Retinal pigment epithelial cell (primary cell): Measurements from ENCODE around the gene PPP1R14C.

ENCODE experiments used
- DNase-seq: peaks from one replicate; pipeline ENCODE4 v3.0.0-alpha.2; 2010; ENCODE audit warnings: low read depth
- H3K4me3 ChIP-seq: 2 replicates; pipeline ENCODE4 v1.5.1; 2011; ENCODE audit warnings: mild to moderate bottlenecking, low read length, control low read depth, moderate library complexity
- CTCF ChIP-seq: conservative IDR thresholded peaks from 2 replicates; pipeline ENCODE4 v1.5.1; 2011; ENCODE audit warnings: low read depth, low read length, control low read depth, inconsistent platforms

PPP1R14C gene

GRCh38 chr6:150247803-150248202 is 105.0 kb downstream of the PPP1R14C start:
- H3K4me3 ChIP-seq, result no peak overlapping the region
- DNase-seq, result no peak
- TF ChIP-seq CTCF, result no peak

GRCh38 chr6:150248300-150248699 is 105.5 kb downstream of the PPP1R14C start:
- no peak overlapping the region for H3K4me3 ChIP-seq
- no peak for TF ChIP-seq CTCF
- DNase-seq, result no peak

GRCh38 chr6:150249261-150249660 is 106.4 kb downstream of the PPP1R14C start:
- no peak for DNase-seq
- TF ChIP-seq CTCF, result no peak
- H3K4me3 ChIP-seq, result no peak overlapping the region

GRCh38 chr6:150250826-150251225 is 108.0 kb downstream of the PPP1R14C start:
- no peak for DNase-seq
- H3K4me3 ChIP-seq, result no peak overlapping the region
- TF ChIP-seq CTCF, result no peak

- H3K4me3 ChIP-seq, result no peak overlapping the region
- no peak for TF ChIP-seq CTCF
- no peak for DNase-seq
These were observed 108.8 kb downstream of the PPP1R14C start for GRCh38 chr6:150251566-150252186.

GRCh38 chr6:150252714-150253444 is 110.0 kb downstream of the PPP1R14C start:
- no peak overlapping the region for H3K4me3 ChIP-seq
- TF ChIP-seq CTCF, result no peak
- DNase-seq, result no peak

GRCh38 chr6:150253489-150253888 is 110.6 kb downstream of the PPP1R14C start:
- no peak for TF ChIP-seq CTCF
- no peak overlapping the region for H3K4me3 ChIP-seq
- no peak for DNase-seq
